Neural cell (in vitro differentiated cells): ENCODE results near the gene CDR2L. TPM values are rescaled to one million over a fixed set of nuclear protein-coding genes. Genes with fewer than 3 reads are reported as not detected.
"Not testable (repeated sequence)": the region's sequence is repeated elsewhere in the genome, so short reads cannot be mapped to it uniquely, and the experiment has no call there.

Experiments
- H2AFZ ChIP-seq: fragments of 200-600, 300-800 bp; sonication (generic), shearing (Covaris generic); 2 replicates; pipeline ENCODE4 v1.6.0; 2014; ENCODE audit warnings: low read depth, mild to moderate bottlenecking, antibody characterized with exemption, low read length, moderate library complexity
- H3F3A ChIP-seq: fragments of 200-600 bp; shearing (Covaris generic); 2 replicates; pipeline ENCODE4 v1.6.1; 2016; ENCODE audit warnings: mild to moderate bottlenecking, moderate library complexity, mixed read lengths, antibody characterized with exemption, low read length; ENCODE audit not compliant: insufficient read depth, poor library complexity, severe bottlenecking
- H3K27ac ChIP-seq: fragments of 200-600, 300-800 bp; sonication (generic), shearing (Covaris generic); 2 replicates; pipeline ENCODE4 v1.5.1; 2014; ENCODE audit warnings: mild to moderate bottlenecking, low read length, moderate library complexity
- H3K27me3 ChIP-seq: fragments of 300-800, 200-600 bp; sonication (generic), shearing (Covaris generic); 2 replicates; pipeline ENCODE4 v1.6.0; 2014; ENCODE audit warnings: mild to moderate bottlenecking, low read depth, low read length, moderate library complexity; ENCODE audit not compliant: insufficient read depth
- H3K36me3 ChIP-seq: fragments of 300-800, 200-600 bp; sonication (generic), shearing (Covaris generic); 2 replicates; pipeline ENCODE4 v1.5.1; 2014; ENCODE audit warnings: mild to moderate bottlenecking, antibody characterized with exemption, low read length, moderate library complexity; ENCODE audit not compliant: insufficient read depth
- H3K4me2 ChIP-seq: fragments of 300-800, 200-600 bp; sonication (generic), shearing (Covaris generic); 2 replicates; pipeline ENCODE4 v1.6.0; 2014; ENCODE audit warnings: mild to moderate bottlenecking, low read length
- H3K4me3 ChIP-seq: fragments of 300-800, 200-600 bp; sonication (generic), shearing (Covaris generic); 2 replicates; pipeline ENCODE4 v1.5.1; 2014; ENCODE audit warnings: mild to moderate bottlenecking, low read length, moderate library complexity
- H3K79me2 ChIP-seq: fragments of 200-600 bp; shearing (Covaris generic); replicated peaks from 2 replicates; pipeline ENCODE4 v1.6.0; 2014; ENCODE audit warnings: mild to moderate bottlenecking, low read length, moderate library complexity; ENCODE audit not compliant: insufficient read depth
- H3K9ac ChIP-seq: fragments of 300-800, 200-600 bp; sonication (generic), shearing (Covaris generic); 2 replicates; pipeline ENCODE4 v1.6.1; 2016; ENCODE audit warnings: mild to moderate bottlenecking, low read length, mixed read lengths
- H3K9me2 ChIP-seq: fragments of 200-600 bp; shearing (Covaris generic); 2 replicates; pipeline ENCODE4 v1.6.1; 2016; ENCODE audit warnings: mild to moderate bottlenecking, low read length, mixed read lengths; ENCODE audit not compliant: insufficient read depth
- H3K9me3 ChIP-seq: fragments of 200-600, 300-800 bp; sonication (generic), shearing (Covaris generic); 2 replicates; pipeline ENCODE4 v1.6.1; 2016; ENCODE audit warnings: mild to moderate bottlenecking, mixed run types, low read length, moderate library complexity, mixed read lengths
- H4K20me1 ChIP-seq: fragments of 200-600 bp; shearing (Covaris generic); 2 replicates; pipeline ENCODE4 v1.6.1; 2016; ENCODE audit warnings: mild to moderate bottlenecking, mixed run types; ENCODE audit not compliant: insufficient read depth
- CTCF ChIP-seq: fragments of 450-650 bp; IDR thresholded peaks from 2 replicates; pipeline ENCODE4 v1.5.1; 2014; ENCODE audit warnings: antibody characterized with exemption, mild to moderate bottlenecking, moderate library complexity; ENCODE audit not compliant: poor library complexity, severe bottlenecking
- EP300 ChIP-seq: fragments of 450-650 bp; conservative IDR thresholded peaks from 2 replicates; pipeline ENCODE4 v1.6.1; 2014; ENCODE audit warnings: antibody characterized with exemption, mild to moderate bottlenecking, moderate library complexity; ENCODE audit not compliant: poor library complexity, severe bottlenecking
- EZH2 ChIP-seq: fragments of 200-600, 300-800 bp; shearing (Covaris generic), sonication (generic); IDR thresholded peaks from 2 replicates; pipeline ENCODE4 v1.6.1; 2014; ENCODE audit warnings: antibody characterized with exemption, low read length, borderline replicate concordance, mild to moderate bottlenecking; ENCODE audit not compliant: insufficient read depth, poor library complexity, severe bottlenecking
- MXI1 ChIP-seq: fragments of 450-650 bp; conservative IDR thresholded peaks from 2 replicates; pipeline ENCODE4 v1.6.1; 2014; ENCODE audit warnings: antibody characterized with exemption, mild to moderate bottlenecking; ENCODE audit not compliant: poor library complexity, severe bottlenecking
- POLR2AphosphoS5 ChIP-seq: IDR thresholded peaks from 2 replicates; pipeline ENCODE4 v1.6.1; 2012
- RAD21 ChIP-seq: fragments of 450-650 bp; conservative IDR thresholded peaks from 2 replicates; pipeline ENCODE4 v1.6.1; 2014; ENCODE audit warnings: antibody characterized with exemption, mild to moderate bottlenecking, moderate library complexity
- REST ChIP-seq: IDR thresholded peaks from 2 replicates; pipeline ENCODE4 v1.6.1; 2012; ENCODE audit warnings: borderline replicate concordance
- SMC3 ChIP-seq: fragments of 450-650 bp; conservative IDR thresholded peaks from 2 replicates; pipeline ENCODE4 v1.6.1; 2014; ENCODE audit warnings: antibody characterized with exemption, mild to moderate bottlenecking, moderate library complexity; ENCODE audit not compliant: poor library complexity
- TAF1 ChIP-seq: IDR thresholded peaks from 2 replicates; pipeline ENCODE4 v1.6.1; 2012; ENCODE audit warnings: low read depth
- polyA plus RNA-seq: library from polyadenylated mRNA; depleted of rRNA; stranded (reverse); fragments of >200 nt; gene quantifications from 2 replicates; pipeline ENCODE4 v1.2.3, GENCODE V29; 2014

CDR2L gene
- polyA plus RNA-seq, 1 donor from 2014 or later: 8.1 TPM

- Histone ChIP-seq H3K9me2 (no peaks in the 10 kb centered on the region), H3K36me3 (no peaks in the 10 kb centered on the region), H3K4me3 (no peak overlapping the region), H3K9ac (no peak overlapping the region), H3K27ac (no peak overlapping the region), H3F3A (no peaks in the 10 kb centered on the region), H2AFZ (no peak overlapping the region), H3K4me2 (no peak overlapping the region), H4K20me1 (no peaks in the 10 kb centered on the region), H3K79me2 (no peaks in the 10 kb centered on the region), H3K27me3 (no peaks in the 10 kb centered on the region), H3K9me3 (no peaks in the 10 kb centered on the region)
- no peak for TF ChIP-seq SMC3
- TF ChIP-seq CTCF: no peak
- TF ChIP-seq REST: no peak
- TF ChIP-seq MXI1: no peak
- no peak for TF ChIP-seq RAD21
- no peak for TF ChIP-seq EP300
- TF ChIP-seq EZH2: no peak
- no peak for TF ChIP-seq TAF1
- no peak for TF ChIP-seq POLR2AphosphoS5
Measured at GRCh38 chr17:75024686-75025397, 37.4 kb downstream of the CDR2L start.

- H3F3A ChIP-seq, H3K4me3 ChIP-seq, H3K27ac ChIP-seq, H3K36me3 ChIP-seq, H3K4me2 ChIP-seq, H4K20me1 ChIP-seq, H3K9me3 ChIP-seq, H3K27me3 ChIP-seq, H3K9me2 ChIP-seq, H3K9ac ChIP-seq, H2AFZ ChIP-seq, H3K79me2 ChIP-seq: not testable (repeated sequence)
Measured at GRCh38 chr17:75025398-75025734, 37.9 kb downstream of the CDR2L start.

GRCh38 chr17:75026650-75027049, 39.2 kb downstream of the CDR2L start:
- not testable (repeated sequence) for H3F3A ChIP-seq, H3K79me2 ChIP-seq, H3K27ac ChIP-seq, H2AFZ ChIP-seq, H4K20me1 ChIP-seq, H3K9ac ChIP-seq, H3K4me3 ChIP-seq, H3K4me2 ChIP-seq, H3K9me3 ChIP-seq, H3K9me2 ChIP-seq, H3K27me3 ChIP-seq, H3K36me3 ChIP-seq
